Smooth muscle cell (in vitro differentiated cells): ENCODE results near the gene AP3S2. TPM values are rescaled to one million over a fixed set of nuclear protein-coding genes. Genes with fewer than 3 reads are reported as not detected.

Experiments used
- DNase-seq: peaks from one replicate; lab custom pipeline; 2025; ENCODE audit not compliant: unreplicated experiment; lab: John Stamatoyannopoulos, UW
- H2AFZ ChIP-seq: fragments of 200-600 bp; sonication (generic); 2 replicates; pipeline ENCODE4 v1.6.0; 2016; ENCODE audit warnings: antibody characterized with exemption, low read depth, mild to moderate bottlenecking
- H3F3A ChIP-seq: fragments of 200-600 bp; sonication (generic); 2 replicates; pipeline ENCODE4 v1.6.0; 2017; ENCODE audit warnings: antibody characterized with exemption, low read depth
- H3K27ac ChIP-seq: fragments of 200-600 bp; sonication (generic); 2 replicates; pipeline ENCODE4 v1.5.1; 2016; ENCODE audit warnings: low read depth, mild to moderate bottlenecking
- H3K27me3 ChIP-seq: fragments of 200-600 bp; sonication (generic); 2 replicates; pipeline ENCODE4 v1.6.1; 2016; ENCODE audit warnings: low read depth, mild to moderate bottlenecking
- H3K36me3 ChIP-seq: fragments of 200-600 bp; sonication (generic); 2 replicates; pipeline ENCODE4 v1.5.1; 2016; ENCODE audit warnings: low read depth
- H3K4me1 ChIP-seq: fragments of 200-600 bp; sonication (generic); 2 replicates; pipeline ENCODE4 v1.5.1; 2016; ENCODE audit warnings: low read depth
- H3K4me2 ChIP-seq: fragments of 200-600 bp; sonication (generic); 2 replicates; pipeline ENCODE4 v1.6.0; 2016; ENCODE audit warnings: mild to moderate bottlenecking
- H3K4me3 ChIP-seq: fragments of 200-600 bp; sonication (generic); 2 replicates; pipeline ENCODE4 v1.5.1; 2016; ENCODE audit warnings: mild to moderate bottlenecking
- H3K79me2 ChIP-seq: fragments of 200-600 bp; sonication (generic); 2 replicates; pipeline ENCODE4 v1.6.0; 2016; ENCODE audit warnings: low read depth, mild to moderate bottlenecking
- H3K9ac ChIP-seq: fragments of 200-600 bp; sonication (generic); 2 replicates; pipeline ENCODE4 v1.6.0; 2016; ENCODE audit warnings: low read depth
- H3K9me3 ChIP-seq: fragments of 200-600 bp; sonication (generic); replicated peaks from 2 replicates; pipeline ENCODE4 v1.5.1; 2016; ENCODE audit warnings: low read depth
- H4K20me1 ChIP-seq: fragments of 200-600 bp; sonication (generic); 2 replicates; pipeline ENCODE4 v1.6.0; 2016; ENCODE audit warnings: low read depth
- CTCF ChIP-seq: fragments of 200-600 bp; sonication (generic); IDR thresholded peaks from 2 replicates; pipeline ENCODE4 v1.5.1; 2017; ENCODE audit warnings: borderline replicate concordance, mild to moderate bottlenecking, antibody characterized with exemption; ENCODE audit not compliant: insufficient read depth, poor library complexity, severe bottlenecking
- WGBS: methylation state at CpG from one replicate; pipeline ENCODE4 v1.1.7; 2016; ENCODE audit warnings: low lambda C conversion rate; 5-methylcytosine and 5-hydroxymethylcytosine counted together
- polyA plus RNA-seq: library from polyadenylated mRNA; unstranded; fragments of >200 nt; fragmentation: Nextera tagmentation; extraction: Ambion mirVana; gene quantifications from 2 replicates; pipeline ENCODE4 v1.2.1, GENCODE V29; 2016
- total RNA-seq: library from RNA; depleted of rRNA; stranded (reverse); fragments of >200 nt; gene quantifications from 2 replicates; pipeline ENCODE4 v1.2.3, GENCODE V29; 2014

AP3S2 gene
- total and polyA plus RNA-seq, 2 experiments from 2014 or later, result 9.4 to 55.8 TPM

DNA sequence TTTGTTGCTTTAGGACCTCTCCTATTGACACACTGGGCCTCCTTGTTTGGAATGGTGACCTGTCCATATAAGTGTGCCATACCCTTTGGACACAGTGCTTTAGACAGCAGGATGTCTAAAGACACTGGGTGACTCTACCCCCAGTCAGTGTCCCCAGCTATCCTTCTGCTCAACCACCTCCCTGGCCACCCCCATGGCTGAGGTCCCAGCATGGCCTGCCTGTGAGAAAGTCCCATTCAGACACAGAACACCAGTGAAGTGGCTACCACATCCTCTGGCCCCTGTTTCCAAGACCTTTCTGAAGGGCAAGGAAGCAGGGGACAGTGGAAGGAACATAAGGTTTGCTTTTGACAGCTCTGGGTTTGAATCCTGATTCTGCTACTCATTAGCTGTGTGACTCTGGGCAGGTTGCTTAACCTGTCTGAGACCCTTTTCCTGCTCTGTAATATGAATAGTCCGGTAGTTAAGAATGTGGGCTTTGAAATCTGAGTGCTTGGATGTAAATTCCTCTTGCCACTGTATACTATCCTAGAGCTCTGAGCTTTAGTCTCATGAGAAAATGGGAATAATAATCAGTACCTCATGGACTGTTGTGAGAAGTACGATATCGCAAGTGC, 6.3 kb upstream of the AP3S2 start:
- no peaks in the 10 kb centered on the region for H3K79me2 ChIP-seq
- no peak overlapping the region for H3K4me3 ChIP-seq
- no peak overlapping the region for H3K4me2 ChIP-seq
- no peak for DNase-seq
- H3K4me1 ChIP-seq, result no peaks in the 10 kb centered on the region
- no peak overlapping the region for H3K27ac ChIP-seq
- WGBS, result 97% methylated on average over 3 of the region's 3 CpGs
- H4K20me1 ChIP-seq, result no peaks in the 10 kb centered on the region
- H3F3A ChIP-seq, result no peaks in the 10 kb centered on the region
- no peak overlapping the region for H2AFZ ChIP-seq
- no peak overlapping the region for H3K9ac ChIP-seq
- no peak for TF ChIP-seq CTCF
- H3K9me3 ChIP-seq, result no peaks in the 10 kb centered on the region
- H3K36me3 ChIP-seq, result no peaks in the 10 kb centered on the region
- H3K27me3 ChIP-seq, result no peaks in the 10 kb centered on the region

- DNase-seq, result no peak
- 94% methylated on average over 12 of the region's 12 CpGs for WGBS
- Histone ChIP-seq H3K4me2 (no peak overlapping the region), H3K4me1 (no peaks in the 10 kb centered on the region), H3K27me3 (no peaks in the 10 kb centered on the region), H3K36me3 (no peaks in the 10 kb centered on the region), H3F3A (no peaks in the 10 kb centered on the region), H3K9me3 (no peaks in the 10 kb centered on the region), H2AFZ (no peak overlapping the region), H3K4me3 (no peak overlapping the region), H4K20me1 (no peaks in the 10 kb centered on the region), H3K79me2 (no peaks in the 10 kb centered on the region), H3K9ac (no peak overlapping the region), H3K27ac (no peak overlapping the region)
- TF ChIP-seq CTCF, result no peak
These were observed 5.6 kb upstream of the AP3S2 start for GRCh38 chr15:89899295-89899945.

GRCh38 chr15:89898614-89899294, 5.0 kb upstream of the AP3S2 start:
- Histone ChIP-seq H3K4me2 (no peak overlapping the region), H3F3A (no peaks in the 10 kb centered on the region), H3K9me3 (no peaks in the 10 kb centered on the region), H4K20me1 (no peaks in the 10 kb centered on the region), H2AFZ (no peak overlapping the region), H3K27ac (no peak overlapping the region), H3K4me3 (no peak overlapping the region), H3K9ac (no peak overlapping the region), H3K4me1 (no peaks in the 10 kb centered on the region), H3K27me3 (no peaks in the 10 kb centered on the region), H3K36me3 (no peaks in the 10 kb centered on the region), H3K79me2 (no peaks in the 10 kb centered on the region)
- 82% methylated on average over 7 of the region's 7 CpGs for WGBS
- DNase-seq, result no peak
- TF ChIP-seq CTCF, result peak; percentile 21
